ENCODE data around the gene GAP43.

Gene GAP43

DNA sequence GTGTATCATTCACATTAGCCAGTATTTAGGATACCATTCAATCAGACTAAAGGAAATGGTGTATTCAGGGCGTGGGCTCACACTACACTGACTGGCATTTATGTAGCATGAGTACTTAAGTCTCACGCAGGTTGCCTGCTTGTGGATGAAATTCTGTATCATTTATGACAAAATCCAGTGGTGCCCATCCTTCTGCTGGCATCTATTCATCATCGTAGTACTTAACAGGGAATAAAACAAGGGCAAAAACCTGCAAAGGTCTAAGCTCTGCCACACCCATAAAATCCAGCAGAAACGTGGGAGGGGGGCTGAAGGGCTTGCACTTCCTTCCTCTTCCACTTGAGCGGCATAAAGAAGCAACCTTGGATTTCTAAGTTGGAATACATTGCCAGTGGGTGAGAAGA, 2.7 kb downstream of the GAP43 start:
- no peak for DNase-seq (ENCODE audit: low read depth, low spot score)

DNA sequence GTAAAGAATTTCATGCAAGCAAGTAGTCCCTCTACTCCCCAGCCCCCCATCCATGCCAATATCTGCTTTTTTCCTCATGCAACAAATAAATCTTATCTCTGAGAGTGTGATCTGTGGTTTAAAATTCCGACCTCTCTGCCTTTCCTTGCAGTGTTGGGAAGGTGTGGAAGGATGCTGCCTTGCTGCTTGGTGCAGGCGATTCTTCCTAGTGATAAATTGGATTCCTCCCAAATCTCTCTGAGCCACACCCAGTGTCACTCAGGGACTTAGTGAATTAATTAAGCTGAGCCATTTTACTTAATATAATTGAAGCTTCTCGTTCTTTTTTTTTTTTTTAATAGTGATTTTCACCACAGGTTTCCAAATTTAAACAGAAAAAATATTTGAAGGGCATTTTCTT, 3.4 kb downstream of the GAP43 start:
- DNase-seq (ENCODE audit: low read depth, low spot score) = no peak
- no peak overlapping the region for H3K4me3 ChIP-seq (ENCODE audit: low read length)

More for the DNA sequence above, 2.7 kb downstream of the GAP43 start:
- no peak overlapping the region for H3K4me3 ChIP-seq (ENCODE audit: low read length)

DNA sequence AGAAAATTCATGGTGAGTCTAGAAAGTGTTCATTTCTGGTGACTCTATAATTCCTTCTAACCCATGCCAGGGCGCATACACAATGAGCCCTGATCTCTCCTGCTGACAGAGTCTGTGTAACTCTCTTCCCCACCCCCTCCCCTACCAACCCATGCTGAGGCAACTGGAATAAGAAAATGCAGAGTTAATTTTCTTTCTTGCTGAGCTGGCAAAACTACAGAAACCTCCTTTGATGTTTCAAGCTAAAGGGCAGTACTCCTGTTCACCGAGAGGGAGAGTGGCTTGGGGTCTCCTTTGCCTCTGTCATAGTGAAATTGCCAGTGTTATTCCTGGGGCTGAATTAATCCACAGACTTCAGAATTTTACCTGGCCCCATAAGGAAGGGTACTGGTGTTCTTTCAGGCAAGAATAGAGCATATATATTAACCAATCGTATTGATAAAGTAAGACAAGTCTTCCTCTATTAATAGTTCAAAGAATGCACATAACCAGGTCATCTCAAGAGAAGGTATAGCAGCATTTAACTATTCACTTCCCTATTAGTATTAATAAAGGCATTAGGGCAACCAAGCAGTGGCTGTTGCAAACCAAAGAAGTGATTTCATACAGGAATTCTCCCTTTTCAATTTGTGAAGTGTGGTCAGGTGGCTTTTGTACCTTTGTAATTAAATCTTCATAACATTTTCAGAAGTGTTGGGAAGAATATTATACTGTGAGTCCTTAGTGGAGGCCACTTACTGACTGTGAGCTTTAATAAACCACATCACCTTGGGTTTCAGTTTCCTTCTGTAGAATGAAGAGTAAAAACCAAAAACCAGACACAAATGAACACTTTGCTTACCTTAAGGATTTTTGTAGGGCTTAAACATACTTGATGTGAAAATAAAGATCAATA, 4.1 kb downstream of the GAP43 start:
- H3K4me3 ChIP-seq (ENCODE audit: low read length) = no peak overlapping the region
- DNase-seq (ENCODE audit: low read depth, low spot score) = no peak

DNA sequence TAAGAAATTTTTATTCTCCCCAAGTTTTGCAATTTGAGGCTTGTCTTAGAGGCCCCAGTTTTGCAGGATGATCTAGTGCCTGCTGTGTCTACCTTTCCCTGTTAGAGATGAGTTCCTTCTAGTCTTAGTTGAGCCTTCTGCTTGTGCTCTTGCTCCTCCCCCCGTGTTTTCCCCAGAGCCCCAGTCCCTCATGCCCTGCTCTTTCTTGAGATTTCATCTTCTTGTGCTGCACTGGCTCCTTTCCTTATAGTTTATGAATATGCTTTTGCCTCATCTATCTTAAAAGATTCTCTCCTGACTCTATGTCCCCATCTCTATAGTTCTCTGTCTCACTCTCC, 4.7 kb downstream of the GAP43 start:
- no peak overlapping the region for H3K4me3 ChIP-seq (ENCODE audit: low read length)

DNA sequence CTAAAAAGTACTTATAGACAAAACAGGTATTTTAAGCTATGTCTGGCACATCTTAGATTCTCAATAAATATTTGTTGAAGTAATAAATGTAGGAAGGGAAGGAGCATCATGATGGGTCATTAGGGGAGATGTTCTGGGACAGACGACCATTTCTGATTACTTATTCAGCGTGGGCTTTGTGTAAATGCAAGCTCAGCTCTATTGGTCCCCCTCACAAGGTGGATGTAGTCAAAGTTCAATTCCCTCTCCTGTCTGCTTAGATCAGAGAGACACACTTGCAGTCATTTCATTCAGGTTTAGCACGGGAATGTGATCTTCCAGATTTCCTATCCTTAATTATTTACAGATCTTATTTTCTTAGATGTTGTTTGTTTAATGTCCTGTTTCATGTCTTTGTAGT, 7.5 kb downstream of the GAP43 start:
- DNase-seq (ENCODE audit: low read depth, low spot score) = no peak
- H3K4me3 ChIP-seq (ENCODE audit: low read length) = no peak overlapping the region

More for the DNA sequence above, 4.7 kb downstream of the GAP43 start:
- no peak for DNase-seq (ENCODE audit: low read depth, low spot score)

DNA sequence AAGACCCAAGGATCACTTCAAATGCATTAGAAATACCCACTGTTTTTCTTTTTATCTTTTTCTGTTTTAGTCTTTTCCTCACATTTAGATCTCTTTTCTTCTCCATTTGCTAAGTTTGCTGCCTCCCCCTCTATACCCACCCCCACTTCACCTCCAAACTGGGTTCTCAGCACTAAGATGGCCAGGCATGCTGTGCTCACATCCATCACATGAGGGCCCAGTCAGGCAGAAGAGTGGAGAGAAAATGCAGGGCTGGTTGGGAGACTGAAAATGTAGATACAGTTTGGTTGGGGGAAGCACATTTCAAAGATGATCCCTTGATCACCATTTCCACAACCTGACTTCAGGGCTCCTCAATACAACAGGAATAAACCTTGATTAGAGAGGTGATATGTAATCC, 8.7 kb downstream of the GAP43 start:
- no peak overlapping the region for H3K4me3 ChIP-seq (ENCODE audit: low read length)
- no peak for DNase-seq (ENCODE audit: low read depth, low spot score)

DNA sequence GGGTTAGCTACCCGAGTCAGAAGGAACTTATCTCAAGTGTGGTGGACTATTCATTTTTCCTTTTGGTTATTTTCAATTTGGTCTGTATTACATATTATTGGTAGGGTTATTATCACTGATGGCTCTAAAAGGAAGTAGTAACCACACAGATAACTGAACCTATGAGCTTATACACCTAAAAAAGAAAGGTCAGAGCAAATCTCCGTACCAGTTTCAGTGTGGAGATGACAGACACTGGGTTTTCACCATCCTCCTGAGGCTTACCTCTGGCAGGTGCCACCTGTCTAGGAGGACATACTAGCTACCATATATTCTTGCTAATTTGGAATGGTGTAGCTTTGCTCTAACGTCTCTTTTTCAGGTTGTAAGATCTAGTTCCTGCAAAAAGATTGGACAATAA, 10.2 kb downstream of the GAP43 start:
- no peak overlapping the region for H3K4me3 ChIP-seq (ENCODE audit: low read length)
- no peak for DNase-seq (ENCODE audit: low read depth, low spot score)

DNA sequence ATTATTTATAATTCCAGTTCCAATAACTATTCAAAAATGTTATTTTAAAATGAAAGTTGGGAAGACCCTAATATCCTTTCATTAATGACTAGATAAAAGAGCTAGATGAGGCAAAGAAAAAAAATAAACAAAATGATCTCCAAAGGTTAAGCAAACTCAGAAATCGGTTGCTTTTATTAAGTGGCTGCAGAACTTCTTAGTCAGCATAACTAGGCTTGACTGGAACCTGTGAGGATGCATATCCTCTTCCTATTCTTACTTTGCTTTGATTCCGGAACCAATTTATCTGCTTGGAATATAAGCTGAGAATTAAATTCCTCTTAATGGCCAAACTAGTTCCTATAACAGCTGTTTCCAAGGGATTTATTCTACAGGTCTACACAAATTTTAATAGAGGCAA, 10.7 kb downstream of the GAP43 start:
- no peak overlapping the region for H3K4me3 ChIP-seq (ENCODE audit: low read length)
- DNase-seq (ENCODE audit: low read depth, low spot score) = no peak

DNA sequence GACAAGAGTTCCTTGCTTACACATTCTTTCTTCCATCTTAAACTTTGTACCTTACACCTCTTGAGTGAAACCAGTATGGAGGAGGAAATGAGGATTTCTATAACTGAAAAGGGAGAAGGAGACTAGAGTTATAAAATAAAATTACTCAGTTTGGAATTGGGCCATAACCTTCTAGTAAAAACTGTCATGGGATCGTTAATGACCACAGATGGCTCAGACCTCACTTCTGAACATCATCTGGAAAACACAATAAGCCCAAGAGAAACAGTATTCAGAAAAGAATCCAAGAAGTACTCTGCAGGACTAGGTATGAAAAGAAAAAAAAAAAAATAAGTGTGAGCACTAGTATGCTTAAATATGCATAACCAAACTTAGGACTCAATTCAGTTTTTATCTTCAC, 12.1 kb downstream of the GAP43 start:
- no peak overlapping the region for H3K4me3 ChIP-seq (ENCODE audit: low read length)
- DNase-seq (ENCODE audit: low read depth, low spot score) = no peak

DNA sequence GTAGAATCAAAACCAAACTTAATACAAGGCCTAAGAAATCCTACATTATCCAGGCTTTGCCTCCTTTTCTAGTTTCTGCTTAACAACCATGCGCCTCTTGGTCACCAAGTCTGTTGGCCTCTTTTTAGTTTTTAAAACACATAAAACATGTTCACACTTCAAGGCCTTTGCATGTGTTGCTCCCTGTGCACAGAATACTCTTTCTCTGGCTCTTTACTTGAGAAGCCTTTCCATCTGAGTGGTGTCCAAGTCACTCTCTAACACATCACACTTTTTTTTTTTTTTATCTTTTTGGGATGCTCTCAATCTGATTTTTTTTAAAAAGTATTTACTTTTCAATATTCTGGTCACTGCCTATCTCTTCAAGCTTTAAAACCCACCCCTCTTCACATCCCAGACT, 14.9 kb downstream of the GAP43 start:
- no peak overlapping the region for H3K4me3 ChIP-seq (ENCODE audit: low read length)
- DNase-seq (ENCODE audit: low read depth, low spot score) = no peak

DNA sequence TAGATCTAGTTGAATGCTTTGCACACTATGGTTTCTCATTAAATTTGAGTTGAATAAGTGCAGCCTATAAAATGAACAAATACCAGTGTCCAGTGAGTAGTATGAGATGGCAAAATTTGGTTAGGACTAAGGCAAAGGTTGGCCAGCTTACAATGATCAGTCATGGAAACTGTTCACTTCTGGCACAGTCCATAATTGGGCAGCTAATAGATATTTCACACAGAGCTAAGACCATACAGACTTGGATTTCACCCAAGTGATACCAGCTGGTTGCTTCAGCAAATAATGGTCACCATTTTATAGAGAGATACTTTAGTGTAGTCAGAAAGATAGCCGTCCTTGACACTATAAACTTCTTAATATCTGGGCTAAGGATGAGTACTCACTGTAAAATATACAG, 15.7 kb downstream of the GAP43 start:
- no peak for DNase-seq (ENCODE audit: low read depth, low spot score)

DNA sequence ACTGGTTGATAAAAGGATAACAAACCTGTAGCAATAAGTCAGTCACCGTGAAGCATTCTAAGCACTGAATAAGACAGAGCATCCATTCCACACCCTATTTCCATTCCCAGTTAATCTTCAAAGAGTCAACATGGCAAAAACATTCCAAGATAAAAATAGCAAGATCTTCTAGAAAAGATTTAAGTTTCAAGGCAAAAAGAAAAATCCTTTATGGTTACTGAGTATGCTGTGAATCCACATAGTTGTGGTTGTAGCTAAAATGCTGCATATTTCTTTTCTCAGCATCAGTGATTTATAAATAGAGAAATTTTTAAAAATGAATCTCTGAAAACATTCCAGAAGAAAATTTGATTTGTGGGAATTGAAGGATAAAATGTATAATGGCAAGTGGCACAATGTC, 21.1 kb downstream of the GAP43 start:
- H3K4me3 ChIP-seq (ENCODE audit: low read length) = no peak overlapping the region
- DNase-seq (ENCODE audit: low read depth, low spot score) = no peak

More for the DNA sequence above, 15.7 kb downstream of the GAP43 start:
- H3K4me3 ChIP-seq (ENCODE audit: low read length) = no peak overlapping the region

DNA sequence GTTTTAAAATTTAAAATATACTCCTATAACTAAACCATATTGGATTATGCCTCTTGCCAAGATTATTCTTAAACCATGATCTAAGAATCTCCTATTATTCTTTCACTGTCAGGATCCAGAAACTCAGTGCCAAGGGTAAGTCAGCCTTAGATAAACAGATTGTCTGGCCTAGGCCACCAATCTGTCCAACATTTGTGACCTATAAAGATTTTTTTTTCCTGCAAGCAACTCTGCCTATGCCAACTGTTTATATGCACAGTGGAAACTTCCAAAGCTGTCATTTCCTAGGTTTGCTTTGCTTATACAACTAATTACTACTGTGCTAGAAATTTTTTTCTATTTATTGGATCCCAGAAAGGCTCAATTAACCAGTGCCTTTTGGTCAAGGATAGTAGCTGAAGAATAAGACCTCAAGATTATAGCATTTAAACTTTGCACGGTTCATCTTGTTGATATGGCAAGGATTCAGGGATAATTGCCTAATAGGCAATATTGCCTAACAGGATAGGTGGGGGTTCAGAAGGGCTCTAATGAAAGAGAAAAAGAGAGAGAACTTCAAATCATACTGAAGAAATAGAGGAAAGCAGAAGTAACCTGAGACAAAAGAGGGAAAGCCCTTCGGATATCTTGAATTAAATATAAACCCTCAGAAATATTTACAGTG, 22.8 kb downstream of the GAP43 start:
- no peak overlapping the region for H3K4me3 ChIP-seq (ENCODE audit: low read length)
- DNase-seq (ENCODE audit: low read depth, low spot score) = no peak

DNA sequence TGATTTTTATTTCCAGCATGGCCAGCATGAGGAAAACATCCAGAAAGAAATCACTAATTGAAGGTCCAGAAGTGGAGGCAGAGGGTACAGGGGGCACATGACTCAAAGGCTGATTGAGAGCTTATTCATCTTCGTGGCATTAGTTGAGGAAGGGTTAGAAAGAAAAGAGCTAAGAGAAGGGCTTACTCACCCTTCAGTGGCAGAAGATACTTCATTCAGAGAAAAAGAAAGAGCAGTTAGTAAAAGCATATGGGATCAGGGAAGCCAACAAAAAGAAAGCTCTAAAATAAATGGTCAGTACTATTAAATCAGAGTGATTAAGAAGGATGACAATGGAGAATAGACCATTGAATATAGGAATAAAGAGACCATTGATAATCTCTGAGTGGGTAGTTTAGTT, 25.2 kb downstream of the GAP43 start:
- no peak for DNase-seq (ENCODE audit: low read depth, low spot score)
- no peak overlapping the region for H3K4me3 ChIP-seq (ENCODE audit: low read length)

DNA sequence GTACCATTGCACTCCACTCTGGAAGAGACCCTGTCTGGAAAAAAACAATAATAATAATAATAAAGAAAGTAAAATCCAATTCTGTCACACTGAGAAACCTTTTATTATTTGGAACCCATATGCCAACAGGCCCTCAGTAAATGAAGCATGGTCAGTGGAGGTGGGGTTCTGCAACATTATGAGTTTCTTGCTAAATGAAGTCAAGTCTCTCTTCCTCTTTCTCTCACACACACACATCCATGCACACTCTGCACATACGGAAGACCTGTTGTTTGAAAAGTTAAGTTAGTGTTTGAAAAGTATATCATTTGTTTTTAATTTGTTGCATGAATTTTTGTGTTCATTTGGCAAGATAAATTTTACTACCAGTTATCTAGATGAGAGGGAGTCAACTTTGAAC, 27.8 kb downstream of the GAP43 start:
- no peak overlapping the region for H3K4me3 ChIP-seq (ENCODE audit: low read length)
- no peak for DNase-seq (ENCODE audit: low read depth, low spot score)

DNA sequence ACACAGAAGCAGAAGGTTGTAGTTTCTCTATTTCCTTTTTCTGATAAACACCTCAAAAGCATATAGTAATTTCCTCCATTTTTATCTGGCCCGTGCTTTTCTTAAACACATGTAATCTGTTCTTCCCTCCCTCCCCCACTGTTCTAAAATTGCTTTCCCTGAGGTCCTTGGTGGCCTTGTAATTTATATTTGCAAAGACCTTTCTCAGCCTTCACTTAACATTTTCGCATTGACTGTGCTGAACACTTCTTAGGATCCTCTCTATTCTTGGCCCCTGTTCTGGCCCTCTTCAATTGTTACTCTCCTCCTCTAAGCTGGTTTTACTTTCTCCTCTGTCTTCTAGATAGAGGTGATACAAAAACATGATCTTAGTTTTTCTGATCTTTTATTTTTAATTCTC, 28.3 kb downstream of the GAP43 start:
- no peak overlapping the region for H3K4me3 ChIP-seq (ENCODE audit: low read length)
- DNase-seq (ENCODE audit: low read depth, low spot score) = no peak

DNA sequence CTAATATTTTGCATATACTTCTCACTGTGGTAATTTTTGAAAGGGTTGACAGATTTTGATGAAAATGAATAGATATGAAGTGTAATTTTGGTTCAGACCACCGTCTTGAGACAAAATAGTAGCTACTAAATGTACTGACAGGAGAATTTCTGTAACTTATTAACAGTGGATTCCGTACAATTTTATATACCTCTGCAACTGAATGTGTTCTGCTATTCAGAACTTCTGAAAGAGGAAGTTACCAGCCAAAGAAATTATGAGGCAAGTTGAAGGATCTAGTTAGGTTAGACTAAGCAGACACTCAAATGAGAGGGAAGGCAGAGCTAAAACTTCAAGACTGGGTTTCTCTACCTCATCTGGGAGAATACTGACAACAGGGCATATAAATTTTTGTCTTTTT, 29.4 kb downstream of the GAP43 start:
- H3K4me3 ChIP-seq (ENCODE audit: low read length) = no peak overlapping the region
- DNase-seq (ENCODE audit: low read depth, low spot score) = no peak

DNA sequence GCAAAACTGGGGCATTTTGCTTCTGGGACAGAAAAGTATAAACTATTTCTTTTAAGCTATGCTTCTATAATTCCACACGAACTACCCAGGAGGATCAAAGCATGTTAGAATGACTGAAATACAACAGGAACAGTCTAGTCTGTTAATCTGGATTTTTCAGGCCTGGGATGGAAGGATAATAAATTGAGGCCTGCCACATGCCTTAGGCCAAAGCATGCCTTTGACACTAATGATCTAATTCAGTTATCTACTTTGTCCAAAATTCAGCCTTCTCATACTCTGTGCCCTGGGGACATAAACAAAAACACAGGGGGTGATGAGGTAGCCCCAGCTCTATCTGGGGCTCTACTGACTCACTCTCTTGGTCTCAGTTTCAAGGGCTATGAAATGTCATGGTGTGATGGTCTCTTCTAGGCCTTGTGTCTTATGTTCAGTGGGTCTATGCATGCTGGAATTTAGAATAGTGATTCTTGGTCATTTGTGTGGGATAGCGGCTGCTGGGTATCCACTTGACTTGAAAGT, 32.5 kb downstream of the GAP43 start:
- no peak overlapping the region for H3K4me3 ChIP-seq (ENCODE audit: low read length)
- no peak for DNase-seq (ENCODE audit: low read depth, low spot score)

DNA sequence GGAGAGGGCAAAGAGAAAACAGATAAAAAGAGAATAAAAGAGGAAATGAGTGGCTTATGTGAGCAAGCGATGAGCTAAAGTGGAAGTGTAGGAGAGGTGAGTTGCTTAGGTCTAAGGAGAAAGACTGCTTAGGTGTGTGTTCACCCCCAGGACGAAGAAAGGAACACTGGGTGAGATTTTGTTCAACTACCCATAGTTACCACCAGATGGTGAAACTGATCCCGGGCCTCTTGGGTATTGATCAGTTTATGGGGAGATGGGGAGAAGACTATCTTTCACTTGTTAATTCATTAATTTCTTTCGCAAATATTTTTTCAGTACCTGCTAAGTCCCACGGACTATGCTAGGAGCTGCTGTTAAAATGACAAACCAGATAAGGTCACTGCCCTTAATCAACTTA, 33.9 kb downstream of the GAP43 start:
- no peak overlapping the region for H3K4me3 ChIP-seq (ENCODE audit: low read length)
- no peak for DNase-seq (ENCODE audit: low read depth, low spot score)

DNA sequence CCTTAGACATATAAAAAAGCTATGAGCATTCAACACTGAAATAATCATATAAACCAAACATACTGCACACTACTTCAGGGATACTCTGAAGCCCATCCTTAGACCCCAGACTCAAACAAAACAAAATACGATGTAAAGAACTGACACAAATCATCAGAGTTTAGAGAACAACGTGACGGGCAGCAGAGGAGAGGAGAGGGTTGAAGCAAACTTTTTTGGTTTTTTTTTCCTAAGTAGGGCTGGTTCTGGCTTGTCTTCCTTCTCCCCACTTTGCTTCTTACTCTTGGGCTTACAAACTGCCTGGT, 34.7 kb downstream of the GAP43 start:
- H3K4me3 ChIP-seq (ENCODE audit: low read length) = peak overlapping the region; percentile 53
- no peak for DNase-seq (ENCODE audit: low read depth, low spot score)
